Liver (tissue), 9 donors: ENCODE data around the gene LPCAT1. TPM values are rescaled to one million over a fixed set of nuclear protein-coding genes. Genes with fewer than 3 reads are reported as not detected.

Source experiments
- DNase-seq: peaks from one replicate; pipeline ENCODE4 v3.0.0-alpha.2; 2017; ENCODE audit warnings: low spot score
- H3K27ac ChIP-seq, 2 donors: one replicate each; pipeline ENCODE4 v1.7.0; 2013; ENCODE audit warnings: inconsistent platforms in 2 of 2, low read length in 2 of 2, control low read depth in 1 of 2, low read depth in 1 of 2, mild to moderate bottlenecking in 1 of 2
- H3K27me3 ChIP-seq, 4 donors: one replicate each; pipeline versions ENCODE4 v1.6.1 to v1.7.0; 2013; ENCODE audit warnings: low read length in 3 of 4, inconsistent platforms in 1 of 4, mild to moderate bottlenecking in 1 of 4, moderate library complexity in 1 of 4; ENCODE audit not compliant: control insufficient read depth in 4 of 4, insufficient read depth in 4 of 4
- H3K36me3 ChIP-seq, 4 donors: one replicate each; pipeline versions ENCODE4 v1.6.1 to v1.7.0; 2013; ENCODE audit warnings: low read length in 3 of 4, mild to moderate bottlenecking in 3 of 4, low read depth in 1 of 4, moderate library complexity in 1 of 4; ENCODE audit not compliant: control insufficient read depth in 4 of 4, insufficient read depth in 3 of 4
- H3K4me1 ChIP-seq, 4 donors: one replicate each; pipeline versions ENCODE4 v1.6.1 to v1.7.0; 2013; ENCODE audit warnings: low read length in 3 of 4, mild to moderate bottlenecking in 3 of 4, moderate library complexity in 1 of 4; ENCODE audit not compliant: control insufficient read depth in 4 of 4, insufficient read depth in 4 of 4
- H3K4me3 ChIP-seq, 3 donors: one replicate each; pipeline versions ENCODE4 v1.6.1 to v1.7.0; 2013; ENCODE audit warnings: low read length in 3 of 3, control low read depth in 1 of 3, low read depth in 1 of 3, mild to moderate bottlenecking in 1 of 3
- H3K9ac ChIP-seq, 2 donors: one replicate each; pipeline ENCODE4 v1.7.0; 2013; ENCODE audit warnings: low read length in 2 of 2, mild to moderate bottlenecking in 2 of 2, moderate library complexity in 2 of 2, control low read depth in 1 of 2, low read depth in 1 of 2
- H3K9me3 ChIP-seq, 4 donors: one replicate each; pipeline versions ENCODE4 v1.6.1 to v1.7.0; 2013; ENCODE audit warnings: low read length in 3 of 4; ENCODE audit not compliant: control insufficient read depth in 4 of 4
- ATF3 ChIP-seq: IDR thresholded peaks from 2 replicates; pipeline ENCODE4 v1.6.1; 2016; ENCODE audit warnings: antibody characterized with exemption
- CTCF ChIP-seq: fragments of 150-350 bp; IDR thresholded peaks from 2 replicates; pipeline ENCODE4 v1.5.1; 2017; ENCODE audit warnings: improper control_type of control experiment, low read depth, low read length; ENCODE audit not compliant: missing input control
- EGR1 ChIP-seq, 2 donors: IDR thresholded peaks; 2 replicates each; pipeline ENCODE4 v1.6.1; 2016 to 2018; ENCODE audit warnings: antibody characterized with exemption in 2 of 2, low read depth in 2 of 2
- FOXA1 ChIP-seq: IDR thresholded peaks from 2 replicates; pipeline ENCODE4 v1.6.1; 2016; ENCODE audit warnings: antibody characterized with exemption
- FOXA2 ChIP-seq: IDR thresholded peaks from 2 replicates; pipeline ENCODE4 v1.6.1; 2016; ENCODE audit warnings: antibody characterized with exemption
- GABPA ChIP-seq, 2 donors: IDR thresholded peaks in 1 of 2; conservative IDR thresholded peaks in 1 of 2; 2 replicates each; pipeline ENCODE4 v1.6.1; 2016; ENCODE audit warnings: antibody characterized with exemption in 2 of 2, mild to moderate bottlenecking in 1 of 2, moderate library complexity in 1 of 2
- HNF4A ChIP-seq, 2 donors: conservative IDR thresholded peaks; 2 replicates each; pipeline ENCODE4 v1.6.1; 2016; ENCODE audit warnings: antibody characterized with exemption in 2 of 2, mild to moderate bottlenecking in 2 of 2
- HNF4G ChIP-seq: IDR thresholded peaks from 2 replicates; pipeline ENCODE4 v1.6.1; 2016; ENCODE audit warnings: antibody characterized with exemption
- JUND ChIP-seq, 2 donors: IDR thresholded peaks; 2 replicates each; pipeline ENCODE4 v1.6.1; 2016; ENCODE audit warnings: antibody characterized with exemption in 2 of 2
- NR2F2 ChIP-seq: IDR thresholded peaks from 2 replicates; pipeline ENCODE4 v1.6.1; 2016; ENCODE audit warnings: antibody characterized with exemption
- RAD21 ChIP-seq, 2 donors: IDR thresholded peaks; 2 replicates each; pipeline ENCODE4 v1.6.1; 2016; ENCODE audit warnings: antibody characterized with exemption in 2 of 2, mild to moderate bottlenecking in 2 of 2
- REST ChIP-seq: IDR thresholded peaks from 2 replicates; pipeline ENCODE4 v1.6.1; 2016; ENCODE audit warnings: antibody characterized with exemption, mild to moderate bottlenecking
- RXRA ChIP-seq, 2 donors: IDR thresholded peaks; 2 replicates each; pipeline ENCODE4 v1.6.1; 2017 to 2018; ENCODE audit warnings: antibody characterized with exemption in 2 of 2, mild to moderate bottlenecking in 1 of 2
- SP1 ChIP-seq: IDR thresholded peaks from 2 replicates; pipeline ENCODE4 v1.6.1; 2018; ENCODE audit warnings: antibody characterized with exemption, mild to moderate bottlenecking
- TAF1 ChIP-seq: conservative IDR thresholded peaks from 2 replicates; pipeline ENCODE4 v1.6.1; 2016; ENCODE audit warnings: antibody characterized with exemption, mild to moderate bottlenecking
- YY1 ChIP-seq: IDR thresholded peaks from 2 replicates; pipeline ENCODE4 v1.6.1; 2016; ENCODE audit warnings: antibody characterized with exemption, mild to moderate bottlenecking
- WGBS: extraction: QIAGEN DNeasy Blood & Tissue Kit; methylation state at CpG from one replicate; pipeline ENCODE4 v1.1.7; 2013; 5-methylcytosine and 5-hydroxymethylcytosine counted together
- polyA plus RNA-seq, 2 donors: library from polyadenylated mRNA; stranded (reverse) in 1 of 2; unstranded in 1 of 2; fragments of 200-250 nt in 1 of 2; fragments of >200 nt in 1 of 2; fragmentation: Nextera tagmentation in 1 of 2; extraction: Ambion mirVana in 1 of 2; gene quantifications; one replicate each; pipeline versions ENCODE4 v1.2.1 to v1.2.3, GENCODE V29; 2013 to 2015
- total RNA-seq, 2 donors: library from RNA; depleted of rRNA; stranded (reverse); fragments of >200 nt; gene quantifications; one replicate each; pipeline ENCODE4 v1.2.3, GENCODE V29; 2014
- TF ChIP-seq, protein P1 (sequence below): IDR thresholded peaks from 2 replicates; pipeline ENCODE4 v1.6.1; 2016; ENCODE audit warnings: antibody characterized with exemption
- TF ChIP-seq, protein P2 (sequence below): IDR thresholded peaks from 2 replicates; pipeline ENCODE4 v1.6.1; 2016; ENCODE audit warnings: antibody characterized with exemption
- donor health status: healthy.
- donor health status: healthy.
- donor health status: healthy.
- donor health status: healthy.
- donor health status: healthy.

The LPCAT1 gene
- total and polyA plus RNA-seq, 4 donors: 1.5 to 12.8 (median 9.9) TPM

- H3K9ac ChIP-seq: no peak overlapping the region
- H3K9me3 ChIP-seq: no peaks in the 10 kb centered on the region
- WGBS: 96% methylated on average over 11 of the region's 11 CpGs
- DNase-seq: peak; percentile 24
- no peaks in the 10 kb centered on the region for H3K4me1 ChIP-seq
- TF ChIP-seq RAD21 (IDR thresholded peaks at IDR 0.05): no peak
- no peaks in the 10 kb centered on the region for H3K36me3 ChIP-seq
- no peak overlapping the region for H3K27ac ChIP-seq
- H3K4me3 ChIP-seq: no peak overlapping the region
- no peaks in the 10 kb centered on the region for H3K27me3 ChIP-seq
Measured at GRCh38 chr5:1554410-1554967, 30.7 kb upstream of the LPCAT1 start.

- TF ChIP-seq RAD21 (IDR thresholded peaks at IDR 0.05) (no peak), HNF4A (conservative IDR thresholded peaks at IDR 0.05) (no peak), EGR1 (IDR thresholded peaks at IDR 0.05; ENCODE audit: low read depth in 2 of 2) (no peak), FOXA2 (no peak), ATF3 (no peak), JUND (IDR thresholded peaks at IDR 0.05) (no peak), HNF4G (no peak), SP1 (no peak), NR2F2 (no peak), CTCF (no peak), YY1 (no peak), RXRA (IDR thresholded peaks at IDR 0.05) (no peak), TAF1 (no peak), REST (no peak), FOXA1 (no peak), GABPA (IDR thresholded peaks at IDR 0.05 in 1 of 2, conservative IDR thresholded peaks at IDR 0.05 in 1 of 2) (no peak)
- TF ChIP-seq, protein P1, sequence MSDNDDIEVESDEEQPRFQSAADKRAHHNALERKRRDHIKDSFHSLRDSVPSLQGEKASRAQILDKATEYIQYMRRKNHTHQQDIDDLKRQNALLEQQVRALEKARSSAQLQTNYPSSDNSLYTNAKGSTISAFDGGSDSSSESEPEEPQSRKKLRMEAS: no peak
- TF ChIP-seq, protein P2, sequence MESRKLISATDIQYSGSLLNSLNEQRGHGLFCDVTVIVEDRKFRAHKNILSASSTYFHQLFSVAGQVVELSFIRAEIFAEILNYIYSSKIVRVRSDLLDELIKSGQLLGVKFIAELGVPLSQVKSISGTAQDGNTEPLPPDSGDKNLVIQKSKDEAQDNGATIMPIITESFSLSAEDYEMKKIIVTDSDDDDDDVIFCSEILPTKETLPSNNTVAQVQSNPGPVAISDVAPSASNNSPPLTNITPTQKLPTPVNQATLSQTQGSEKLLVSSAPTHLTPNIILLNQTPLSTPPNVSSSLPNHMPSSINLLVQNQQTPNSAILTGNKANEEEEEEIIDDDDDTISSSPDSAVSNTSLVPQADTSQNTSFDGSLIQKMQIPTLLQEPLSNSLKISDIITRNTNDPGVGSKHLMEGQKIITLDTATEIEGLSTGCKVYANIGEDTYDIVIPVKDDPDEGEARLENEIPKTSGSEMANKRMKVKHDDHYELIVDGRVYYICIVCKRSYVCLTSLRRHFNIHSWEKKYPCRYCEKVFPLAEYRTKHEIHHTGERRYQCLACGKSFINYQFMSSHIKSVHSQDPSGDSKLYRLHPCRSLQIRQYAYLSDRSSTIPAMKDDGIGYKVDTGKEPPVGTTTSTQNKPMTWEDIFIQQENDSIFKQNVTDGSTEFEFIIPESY: no peak
- Histone ChIP-seq H3K9ac (no peak overlapping the region), H3K9me3 (no peaks in the 10 kb centered on the region), H3K4me3 (no peak overlapping the region), H3K36me3 (no peaks in the 10 kb centered on the region), H3K4me1 (no peaks in the 10 kb centered on the region), H3K27ac (no peak overlapping the region), H3K27me3 (no peaks in the 10 kb centered on the region)
- peak; percentile 25 for DNase-seq
- WGBS: 89% methylated on average over 21 of the region's 21 CpGs
Measured at GRCh38 chr5:1553539-1554409, 30.0 kb upstream of the LPCAT1 start.
